Suprapubic skin (tissue), 4 donors: Measurements from ENCODE around the gene CEP44.

Experiments used
- CTCF ChIP-seq, 2 donors: fragments of 200-600 bp in 1 of 2; fragments of 450-650 bp in 1 of 2; sonication (generic) in 1 of 2; IDR thresholded peaks; one replicate each; pipeline ENCODE4 v1.5.1; 2016 to 2019; ENCODE audit warnings: antibody characterized with exemption in 2 of 2, mild to moderate bottlenecking in 1 of 2, moderate library complexity in 1 of 2
- EP300 ChIP-seq: sonication (generic); formaldehyde crosslinking; IDR thresholded peaks from one replicate; pipeline ENCODE4 v1.6.1; 2017; ENCODE audit warnings: antibody characterized with exemption
- POLR2A ChIP-seq, 2 donors: fragments of 450-650 bp; IDR thresholded peaks; one replicate each; pipeline ENCODE4 v1.6.1; 2017; ENCODE audit warnings: antibody characterized with exemption in 2 of 2, mild to moderate bottlenecking in 2 of 2, moderate library complexity in 2 of 2
- POLR2AphosphoS5 ChIP-seq, 3 donors: sonication (generic); formaldehyde crosslinking; IDR thresholded peaks; one replicate each; pipeline ENCODE4 v1.6.1; 2017; ENCODE audit warnings: antibody characterized with exemption in 3 of 3

GRCh38 chr4:174252412-174252811 lies 31.3 kb upstream of the CEP44 start:
- TF ChIP-seq CTCF (IDR thresholded peaks at IDR 0.05) (no peak), POLR2A (IDR thresholded peaks at IDR 0.05) (no peak), EP300 (no peak), POLR2AphosphoS5 (IDR thresholded peaks at IDR 0.05) (no peak)
